Cardiac fibroblast (primary cell): ENCODE results near the gene PAIP2B.
"Not testable (repeated sequence)": the region's sequence is repeated elsewhere in the genome, so short reads cannot be mapped to it uniquely, and the experiment has no call there.

Experiments
- DNase-seq, 2 donors: peaks; one replicate each; pipeline versions ENCODE4 v3.0.0 to v3.0.0-alpha.2; 2010; ENCODE audit warnings: low read depth in 2 of 2
- H3K4me3 ChIP-seq, 2 donors: replicated peaks in 1 of 2; 1 replicate in 1 of 2; 2 replicates in 1 of 2; pipeline ENCODE4 v1.5.1; 2011; ENCODE audit warnings: low read depth in 2 of 2, low read length in 2 of 2, mild to moderate bottlenecking in 2 of 2, moderate library complexity in 1 of 2
- TF ChIP-seq, protein P1 (sequence below): IDR thresholded peaks from one replicate; pipeline ENCODE4 v1.5.1; 2011; ENCODE audit warnings: low read depth, mild to moderate bottlenecking, low read length, inconsistent platforms

PAIP2B gene

DNA sequence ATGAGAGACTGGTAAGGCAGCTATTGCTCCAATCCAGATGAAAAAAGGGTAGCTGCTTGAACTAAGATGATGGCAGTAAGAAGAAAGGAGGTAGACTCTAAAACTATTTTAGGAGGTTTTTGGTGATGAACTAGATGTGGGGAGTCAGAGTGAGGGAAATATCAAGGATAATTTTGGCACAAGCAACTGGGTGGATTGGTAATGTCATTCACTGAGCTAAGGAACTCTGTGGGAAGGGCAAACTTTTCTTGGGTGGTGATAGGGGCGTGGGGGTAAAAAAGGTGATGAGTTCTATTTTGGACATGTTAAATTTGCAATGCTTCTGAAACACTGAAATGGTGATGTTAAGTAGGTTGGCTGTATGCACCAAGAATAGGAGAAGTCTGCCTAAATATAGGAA lies 19.3 kb downstream of the PAIP2B start:
- H3K4me3 ChIP-seq: no peak overlapping the region
- no peak for DNase-seq
- TF ChIP-seq, protein P1, sequence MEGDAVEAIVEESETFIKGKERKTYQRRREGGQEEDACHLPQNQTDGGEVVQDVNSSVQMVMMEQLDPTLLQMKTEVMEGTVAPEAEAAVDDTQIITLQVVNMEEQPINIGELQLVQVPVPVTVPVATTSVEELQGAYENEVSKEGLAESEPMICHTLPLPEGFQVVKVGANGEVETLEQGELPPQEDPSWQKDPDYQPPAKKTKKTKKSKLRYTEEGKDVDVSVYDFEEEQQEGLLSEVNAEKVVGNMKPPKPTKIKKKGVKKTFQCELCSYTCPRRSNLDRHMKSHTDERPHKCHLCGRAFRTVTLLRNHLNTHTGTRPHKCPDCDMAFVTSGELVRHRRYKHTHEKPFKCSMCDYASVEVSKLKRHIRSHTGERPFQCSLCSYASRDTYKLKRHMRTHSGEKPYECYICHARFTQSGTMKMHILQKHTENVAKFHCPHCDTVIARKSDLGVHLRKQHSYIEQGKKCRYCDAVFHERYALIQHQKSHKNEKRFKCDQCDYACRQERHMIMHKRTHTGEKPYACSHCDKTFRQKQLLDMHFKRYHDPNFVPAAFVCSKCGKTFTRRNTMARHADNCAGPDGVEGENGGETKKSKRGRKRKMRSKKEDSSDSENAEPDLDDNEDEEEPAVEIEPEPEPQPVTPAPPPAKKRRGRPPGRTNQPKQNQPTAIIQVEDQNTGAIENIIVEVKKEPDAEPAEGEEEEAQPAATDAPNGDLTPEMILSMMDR: no peak

GRCh38 chr2:71206271-71206670 lies 20.6 kb downstream of the PAIP2B start:
- TF ChIP-seq, protein P1: no peak
- H3K4me3 ChIP-seq: no peak overlapping the region
- DNase-seq: no peak

DNA sequence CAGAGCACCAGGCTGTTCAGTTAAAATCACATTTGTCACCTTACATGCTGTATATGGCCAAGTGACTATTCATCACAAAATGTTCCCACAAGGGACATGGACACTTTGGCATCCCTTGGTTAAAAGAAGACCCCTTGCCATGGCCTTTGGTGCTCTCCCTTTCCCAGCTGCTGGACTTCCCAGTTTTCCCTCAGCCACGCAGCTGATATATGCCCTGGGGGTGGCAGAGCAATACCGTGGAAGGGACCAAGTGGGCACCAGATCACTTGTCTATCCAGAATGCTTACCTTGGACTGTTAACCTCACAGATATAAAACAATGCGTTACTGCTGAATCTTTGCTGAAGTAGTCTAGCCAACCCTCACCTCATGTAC lies 35.3 kb downstream of the PAIP2B start:
- H3K4me3 ChIP-seq: no peak overlapping the region
- no peak for DNase-seq
- TF ChIP-seq, protein P1: no peak

DNA sequence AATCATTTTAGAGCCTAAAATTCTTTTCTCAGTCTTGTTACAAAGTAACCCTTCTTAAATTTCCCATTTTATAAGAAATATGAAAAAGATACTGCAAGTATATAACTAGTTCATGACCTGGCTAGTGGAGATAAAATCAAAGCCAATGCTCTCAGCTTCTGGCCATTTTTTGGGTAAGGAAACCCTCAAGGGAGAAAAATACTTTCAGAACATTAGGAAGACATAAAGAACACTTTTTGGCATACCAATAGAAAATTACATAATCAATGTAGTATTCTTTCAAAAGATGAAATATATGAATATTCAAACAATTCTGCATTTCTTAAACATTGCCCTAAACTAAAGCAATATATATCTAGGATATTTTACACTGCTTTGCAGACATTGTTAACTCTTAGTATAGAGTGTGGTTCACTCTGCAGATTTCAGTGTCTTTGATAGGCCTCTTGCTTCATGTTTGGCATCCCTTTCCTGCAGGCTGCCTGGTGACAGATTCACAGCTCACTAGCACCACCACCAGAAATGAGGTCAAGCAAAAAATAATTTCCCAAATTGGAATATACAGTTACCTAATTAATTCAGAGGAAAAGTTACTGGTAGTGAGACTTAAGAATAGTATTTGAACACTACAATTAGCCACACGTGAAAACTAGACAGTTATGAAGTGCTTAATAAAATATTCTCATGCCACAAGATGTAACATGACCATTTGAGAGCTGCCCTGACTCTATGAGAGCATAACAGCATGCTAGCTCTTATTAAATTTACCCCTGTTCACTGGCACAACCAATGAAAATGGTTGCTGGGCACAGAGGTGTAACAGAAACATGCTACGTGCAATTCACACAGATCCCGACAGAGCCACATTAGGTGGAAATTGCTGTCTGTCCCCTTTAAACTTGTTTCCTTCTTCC lies 36.0 kb downstream of the PAIP2B start:
- H3K4me3 ChIP-seq: no peak overlapping the region
- DNase-seq: peak; percentile 37 to 46
- TF ChIP-seq, protein P1: peak; percentile 28

GRCh38 chr2:71187589-71187988 lies 39.3 kb downstream of the PAIP2B start:
- TF ChIP-seq, protein P1: no peak
- no peak overlapping the region for H3K4me3 ChIP-seq

DNA sequence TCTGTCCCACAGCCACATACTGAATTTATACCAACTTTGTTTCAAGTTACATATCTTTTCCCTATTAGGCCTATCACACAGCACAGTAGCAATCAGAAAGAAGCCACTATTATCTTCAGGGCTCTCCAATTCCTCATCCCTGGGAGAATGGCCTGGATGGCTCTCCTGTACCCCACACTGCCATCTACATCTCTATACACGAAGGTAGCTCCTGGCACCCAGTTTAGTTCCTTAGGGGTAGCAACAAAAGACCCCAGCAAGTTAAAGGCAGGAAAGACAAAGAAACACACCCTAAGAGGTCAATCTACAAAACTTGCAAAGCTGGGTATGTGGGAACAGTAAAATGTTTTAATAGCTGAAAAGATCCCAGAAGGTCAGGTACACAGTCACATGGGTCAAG lies 39.9 kb downstream of the PAIP2B start:
- H3K4me3 ChIP-seq: no peak overlapping the region
- DNase-seq: no peak
- TF ChIP-seq, protein P1: no peak

More at GRCh38 chr2:71187589-71187988, 39.3 kb downstream of the PAIP2B start:
- no peak for DNase-seq

- H3K4me3 ChIP-seq, DNase-seq: not testable (repeated sequence)
These were observed 43.4 kb downstream of the PAIP2B start for GRCh38 chr2:71183306-71184115.
